ENCODE measurements around the gene GMPR2. TPM values are rescaled to one million over a fixed set of nuclear protein-coding genes. Genes with fewer than 3 reads are reported as not detected.

The GMPR2 gene
- total and polyA plus RNA-seq, 2 experiments from 2014 or later, result 69.6 to 83.4 TPM

DNA sequence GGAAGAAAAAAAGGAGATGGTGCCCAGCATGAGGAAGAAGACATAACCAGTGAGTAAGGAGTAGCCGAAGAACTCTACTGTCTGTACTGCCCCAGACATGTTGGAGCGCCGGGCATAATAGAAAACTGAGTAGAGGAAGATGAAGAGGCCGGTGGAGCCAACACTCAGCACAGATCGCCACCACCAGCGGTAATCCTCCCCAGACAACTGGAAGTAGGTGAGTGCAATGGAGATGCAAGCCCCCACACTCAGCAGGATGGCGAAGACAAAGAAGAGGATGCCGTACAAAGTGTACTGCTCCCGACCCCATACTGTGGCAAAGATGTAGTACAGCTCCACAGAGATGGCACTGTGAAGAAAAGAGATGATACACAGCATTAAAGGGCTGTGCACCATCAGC is 43.3 kb upstream of the GMPR2 start:
- H3K4me1 ChIP-seq (ENCODE audit: insufficient read depth), result peaks cover 8% of the 10 kb centered on the region
- peak overlapping the region; percentile 74 for H3K4me2 ChIP-seq
- H2AFZ ChIP-seq, result peak overlapping the region; percentile 34
- no peaks in the 10 kb centered on the region for H3K9me3 ChIP-seq (ENCODE audit: low read depth)
- no peak overlapping the region for H3K4me3 ChIP-seq
- no peaks in the 10 kb centered on the region for H4K20me1 ChIP-seq (ENCODE audit: insufficient read depth, poor library complexity, severe bottlenecking)
- WGBS (ENCODE audit: low lambda C conversion rate, missing lambda C conversion rate), result 96% methylated on average over 9 of the region's 9 CpGs
- TF ChIP-seq EZH2phosphoT487 (IDR thresholded peaks at IDR 0.05; ENCODE audit: low read depth, severe bottlenecking, unreplicated experiment) (no peak), EZH2 (IDR thresholded peaks at IDR 0.05; ENCODE audit: borderline replicate concordance) (no peak)
- TF ChIP-seq, protein P1, sequence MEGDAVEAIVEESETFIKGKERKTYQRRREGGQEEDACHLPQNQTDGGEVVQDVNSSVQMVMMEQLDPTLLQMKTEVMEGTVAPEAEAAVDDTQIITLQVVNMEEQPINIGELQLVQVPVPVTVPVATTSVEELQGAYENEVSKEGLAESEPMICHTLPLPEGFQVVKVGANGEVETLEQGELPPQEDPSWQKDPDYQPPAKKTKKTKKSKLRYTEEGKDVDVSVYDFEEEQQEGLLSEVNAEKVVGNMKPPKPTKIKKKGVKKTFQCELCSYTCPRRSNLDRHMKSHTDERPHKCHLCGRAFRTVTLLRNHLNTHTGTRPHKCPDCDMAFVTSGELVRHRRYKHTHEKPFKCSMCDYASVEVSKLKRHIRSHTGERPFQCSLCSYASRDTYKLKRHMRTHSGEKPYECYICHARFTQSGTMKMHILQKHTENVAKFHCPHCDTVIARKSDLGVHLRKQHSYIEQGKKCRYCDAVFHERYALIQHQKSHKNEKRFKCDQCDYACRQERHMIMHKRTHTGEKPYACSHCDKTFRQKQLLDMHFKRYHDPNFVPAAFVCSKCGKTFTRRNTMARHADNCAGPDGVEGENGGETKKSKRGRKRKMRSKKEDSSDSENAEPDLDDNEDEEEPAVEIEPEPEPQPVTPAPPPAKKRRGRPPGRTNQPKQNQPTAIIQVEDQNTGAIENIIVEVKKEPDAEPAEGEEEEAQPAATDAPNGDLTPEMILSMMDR (IDR thresholded peaks at IDR 0.05; ENCODE audit: poor library complexity), result no peak
- H3K9me2 ChIP-seq (replicated peaks; ENCODE audit: insufficient read depth), result no peaks in the 10 kb centered on the region
- no peak for DNase-seq (ENCODE audit: low spot score)
- H3K79me2 ChIP-seq, result peaks cover 38% of the 10 kb centered on the region
- no peaks in the 10 kb centered on the region for H3K27me3 ChIP-seq
- H3K27ac ChIP-seq, result peak overlapping the region; percentile 66
- H3K36me3 ChIP-seq (replicated peaks; ENCODE audit: insufficient read depth, low read depth), result no peaks in the 10 kb centered on the region

DNA sequence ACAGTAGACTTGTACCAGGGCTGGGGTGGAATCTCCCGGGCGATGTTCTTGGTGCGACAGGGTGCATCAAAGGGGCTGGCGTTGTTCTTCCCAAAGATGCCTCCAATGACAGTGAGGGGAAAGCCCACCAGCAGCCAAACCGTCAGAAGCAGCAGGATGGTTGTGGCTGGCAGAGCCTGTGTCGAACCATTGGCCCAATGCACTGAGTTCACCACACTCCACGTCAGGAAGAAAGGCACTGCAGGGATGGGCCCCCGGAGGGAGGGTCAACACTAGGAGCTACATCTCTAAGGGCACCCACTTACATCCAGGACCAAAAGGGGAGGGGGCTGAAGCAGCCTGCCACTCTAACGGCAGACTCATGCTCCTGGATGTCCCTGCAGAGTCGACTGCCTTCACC is 42.3 kb upstream of the GMPR2 start:
- Histone ChIP-seq H3K4me3 (no peak overlapping the region), H3K27me3 (no peaks in the 10 kb centered on the region), H3K27ac (no peak overlapping the region), H2AFZ (no peak overlapping the region), H3K9me2 (replicated peaks; ENCODE audit: insufficient read depth) (no peaks in the 10 kb centered on the region), H3K36me3 (replicated peaks; ENCODE audit: insufficient read depth, low read depth) (no peaks in the 10 kb centered on the region), H3K9me3 (ENCODE audit: low read depth) (no peaks in the 10 kb centered on the region), H4K20me1 (ENCODE audit: insufficient read depth, poor library complexity, severe bottlenecking) (no peaks in the 10 kb centered on the region), H3K79me2 (peaks cover 46% of the 10 kb centered on the region), H3K4me2 (no peak overlapping the region), H3K4me1 (ENCODE audit: insufficient read depth) (peaks cover 14% of the 10 kb centered on the region)
- WGBS (ENCODE audit: low lambda C conversion rate, missing lambda C conversion rate), result 96% methylated on average over 10 of the region's 10 CpGs
- TF ChIP-seq, protein P1 (IDR thresholded peaks at IDR 0.05; ENCODE audit: poor library complexity), result no peak
- TF ChIP-seq EZH2 (IDR thresholded peaks at IDR 0.05; ENCODE audit: borderline replicate concordance) (no peak), EZH2phosphoT487 (IDR thresholded peaks at IDR 0.05; ENCODE audit: low read depth, severe bottlenecking, unreplicated experiment) (no peak)
- no peak for DNase-seq (ENCODE audit: low spot score)

DNA sequence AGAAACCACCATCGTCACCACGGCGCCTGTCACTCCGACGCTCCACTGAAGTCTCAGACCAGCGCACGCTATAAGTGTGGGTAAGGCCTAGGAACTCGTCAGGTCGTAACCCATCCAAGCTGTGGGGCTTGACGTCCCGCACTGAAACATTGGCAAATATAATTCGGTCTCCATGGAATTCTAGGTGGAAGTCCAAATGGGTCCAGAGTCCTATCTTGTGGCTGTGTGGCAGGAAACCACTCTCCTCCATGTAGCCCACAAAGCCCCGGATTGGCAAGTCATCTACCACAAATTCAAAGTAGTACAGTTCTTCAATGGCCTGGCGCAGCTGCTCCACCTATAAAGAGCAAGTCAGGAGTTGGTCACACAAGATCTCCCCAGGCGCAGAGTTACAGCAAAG is 39.8 kb upstream of the GMPR2 start:
- no peak for DNase-seq (ENCODE audit: low spot score)
- WGBS (ENCODE audit: low lambda C conversion rate, missing lambda C conversion rate), result 97% methylated on average over 15 of the region's 15 CpGs
- H3K4me1 ChIP-seq (ENCODE audit: insufficient read depth), result peaks cover 14% of the 10 kb centered on the region
- no peak overlapping the region for H3K4me3 ChIP-seq
- no peaks in the 10 kb centered on the region for H3K9me3 ChIP-seq (ENCODE audit: low read depth)
- no peaks in the 10 kb centered on the region for H3K36me3 ChIP-seq (replicated peaks; ENCODE audit: insufficient read depth, low read depth)
- H3K27ac ChIP-seq, result no peak overlapping the region
- no peaks in the 10 kb centered on the region for H3K27me3 ChIP-seq
- no peak overlapping the region for H2AFZ ChIP-seq
- peaks cover 48% of the 10 kb centered on the region for H3K79me2 ChIP-seq
- TF ChIP-seq EZH2 (IDR thresholded peaks at IDR 0.05; ENCODE audit: borderline replicate concordance), result no peak
- no peak for TF ChIP-seq EZH2phosphoT487 (IDR thresholded peaks at IDR 0.05; ENCODE audit: low read depth, severe bottlenecking, unreplicated experiment)
- TF ChIP-seq, protein P1 (IDR thresholded peaks at IDR 0.05; ENCODE audit: poor library complexity), result no peak
- H3K9me2 ChIP-seq (replicated peaks; ENCODE audit: insufficient read depth), result no peaks in the 10 kb centered on the region
- H3K4me2 ChIP-seq, result no peak overlapping the region
- no peaks in the 10 kb centered on the region for H4K20me1 ChIP-seq (ENCODE audit: insufficient read depth, poor library complexity, severe bottlenecking)

Data from hepatocyte (in vitro differentiated cells).